Activated effector memory CD4-positive, alpha-beta T cell treated with Interleukin-2 at 50 U/mL for 16 hours (primary cell): ENCODE data around the gene NNT.
"Not testable (repeated sequence)": the region's sequence is repeated elsewhere in the genome, so short reads cannot be mapped to it uniquely, and the experiment has no call there.

Experiments used
- DNase-seq: peaks from one replicate; pipeline ENCODE4 v3.0.0-alpha.2; 2020

NNT gene

GRCh38 chr5:43634621-43635020 is 31.6 kb downstream of the NNT start:
- no peak for DNase-seq

GRCh38 chr5:43635374-43635773 is 32.4 kb downstream of the NNT start:
- no peak for DNase-seq

- DNase-seq: no peak
These were observed 33.1 kb downstream of the NNT start for GRCh38 chr5:43636076-43636475.

- DNase-seq: no peak
These were observed 34.4 kb downstream of the NNT start for GRCh38 chr5:43637416-43637815.

GRCh38 chr5:43638107-43638506 is 35.1 kb downstream of the NNT start:
- no peak for DNase-seq

GRCh38 chr5:43638546-43638945 is 35.6 kb downstream of the NNT start:
- no peak for DNase-seq

- no peak for DNase-seq
These were observed 36.6 kb downstream of the NNT start for GRCh38 chr5:43639566-43639965.

- no peak for DNase-seq
These were observed 39.4 kb downstream of the NNT start for GRCh38 chr5:43642428-43642827.

GRCh38 chr5:43643327-43643726 is 40.3 kb downstream of the NNT start:
- no peak for DNase-seq

- DNase-seq: no peak
These were observed 40.8 kb downstream of the NNT start for GRCh38 chr5:43643750-43644149.

GRCh38 chr5:43646992-43647391 is 44.0 kb downstream of the NNT start:
- no peak for DNase-seq

- DNase-seq: no peak
These were observed 44.8 kb downstream of the NNT start for GRCh38 chr5:43647789-43648188.

GRCh38 chr5:43648499-43649124 is 45.6 kb downstream of the NNT start:
- DNase-seq: no peak

- DNase-seq: no peak
These were observed 46.3 kb downstream of the NNT start for GRCh38 chr5:43649256-43649655.

GRCh38 chr5:43652537-43653302 is 49.7 kb downstream of the NNT start:
- DNase-seq: no peak

- DNase-seq: no peak
These were observed 55.5 kb downstream of the NNT start for GRCh38 chr5:43658509-43658908.

GRCh38 chr5:43659075-43659474 is 56.1 kb downstream of the NNT start:
- no peak for DNase-seq

- DNase-seq: no peak
These were observed 58.1 kb downstream of the NNT start for GRCh38 chr5:43661102-43661501.

GRCh38 chr5:43663916-43664315 is 60.9 kb downstream of the NNT start:
- no peak for DNase-seq

- no peak for DNase-seq
These were observed 61.6 kb downstream of the NNT start for GRCh38 chr5:43664501-43665040.

- not testable (repeated sequence) for DNase-seq
These were observed 62.8 kb downstream of the NNT start for GRCh38 chr5:43665749-43666148.

- not testable (repeated sequence) for DNase-seq
These were observed 63.7 kb downstream of the NNT start for GRCh38 chr5:43666728-43667127.

- DNase-seq: not testable (repeated sequence)
These were observed 64.4 kb downstream of the NNT start for GRCh38 chr5:43667379-43667778.

- DNase-seq: no peak
These were observed 71.6 kb downstream of the NNT start for GRCh38 chr5:43674536-43674935.
